Mesenchymal stem cell (in vitro differentiated cells and primary cell): ENCODE measurements around the gene HSD17B3.

Source experiments
- DNase-seq: peaks from one replicate; pipeline ENCODE4 v3.0.0-alpha.2; 2013
- H2AFZ ChIP-seq: one replicate; pipeline ENCODE4 v1.6.1; 2013; ENCODE audit warnings: low read depth, mild to moderate bottlenecking, control low read depth, inconsistent platforms, low read length, moderate library complexity
- H2AK5ac ChIP-seq: 2 replicates; pipeline ENCODE4 v1.6.1; 2013; ENCODE audit warnings: low read length, moderate library complexity, mild to moderate bottlenecking, inconsistent platforms; ENCODE audit not compliant: severe bottlenecking
- H2BK120ac ChIP-seq: one replicate; pipeline ENCODE4 v1.6.1; 2013; ENCODE audit warnings: low read depth, mild to moderate bottlenecking, inconsistent platforms, low read length, moderate library complexity
- H2BK12ac ChIP-seq, 2 experiments: one replicate each; pipeline ENCODE4 v1.6.1; 2013; ENCODE audit warnings: inconsistent platforms in 2 of 2, low read length in 2 of 2, mild to moderate bottlenecking in 2 of 2, moderate library complexity in 2 of 2, control low read depth in 1 of 2
- H2BK15ac ChIP-seq: one replicate; pipeline ENCODE4 v1.6.1; 2013; ENCODE audit warnings: mild to moderate bottlenecking, low read depth, inconsistent platforms; ENCODE audit not compliant: poor library complexity, severe bottlenecking
- H2BK5ac ChIP-seq: 2 replicates; pipeline ENCODE4 v1.6.1; 2013; ENCODE audit warnings: low read depth, mild to moderate bottlenecking, low read length, control low read depth, inconsistent platforms; ENCODE audit not compliant: poor library complexity, severe bottlenecking
- H3K14ac ChIP-seq, 2 experiments: one replicate each; pipeline ENCODE4 v1.6.1; 2013; ENCODE audit warnings: inconsistent platforms in 2 of 2, low read length in 2 of 2, control low read depth in 1 of 2, mild to moderate bottlenecking in 1 of 2, moderate library complexity in 1 of 2
- H3K18ac ChIP-seq, 2 experiments: one replicate each; pipeline ENCODE4 v1.6.1; 2013; ENCODE audit warnings: inconsistent platforms in 2 of 2, low read length in 2 of 2, control low read depth in 1 of 2, low read depth in 1 of 2, mild to moderate bottlenecking in 1 of 2
- H3K23ac ChIP-seq, 2 experiments: one replicate each; pipeline ENCODE4 v1.6.1; 2013; ENCODE audit warnings: inconsistent platforms in 2 of 2, low read length in 2 of 2, mild to moderate bottlenecking in 2 of 2, moderate library complexity in 2 of 2, control low read depth in 1 of 2
- H3K27ac ChIP-seq: 2 replicates; pipeline ENCODE4 v1.5.1; 2013; ENCODE audit warnings: mild to moderate bottlenecking, moderate library complexity, low read length, control low read depth, inconsistent platforms; ENCODE audit not compliant: poor library complexity, severe bottlenecking
- H3K27me3 ChIP-seq, 2 experiments: 2 replicates each; pipeline versions ENCODE4 v1.6.1 to v1.7.0; 2013; ENCODE audit warnings: low read length in 2 of 2, mild to moderate bottlenecking in 2 of 2, moderate library complexity in 2 of 2, control low read depth in 1 of 2, inconsistent platforms in 1 of 2; ENCODE audit not compliant: control insufficient read depth in 1 of 2, insufficient read depth in 1 of 2
- H3K36me3 ChIP-seq, 2 experiments: 2 replicates each; pipeline versions ENCODE4 v1.6.1 to v1.7.0; 2013; ENCODE audit warnings: low read length in 2 of 2, control low read depth in 1 of 2, inconsistent platforms in 1 of 2, low read depth in 1 of 2, mild to moderate bottlenecking in 1 of 2; ENCODE audit not compliant: insufficient read depth in 2 of 2, control insufficient read depth in 1 of 2
- H3K4ac ChIP-seq, 2 experiments: one replicate each; pipeline ENCODE4 v1.6.1; 2013; ENCODE audit warnings: inconsistent platforms in 2 of 2, low read length in 2 of 2, mild to moderate bottlenecking in 2 of 2, moderate library complexity in 2 of 2, control low read depth in 1 of 2, low read depth in 1 of 2
- H3K4me1 ChIP-seq: 2 replicates; pipeline ENCODE4 v1.6.1; 2013; ENCODE audit warnings: low read depth, low read length, control low read depth; ENCODE audit not compliant: control insufficient read depth, insufficient read depth
- H3K4me2 ChIP-seq: 2 replicates; pipeline ENCODE4 v1.6.1; 2013; ENCODE audit warnings: low read length, mild to moderate bottlenecking, inconsistent platforms; ENCODE audit not compliant: poor library complexity, severe bottlenecking
- H3K4me3 ChIP-seq, 2 experiments: 2 replicates each; pipeline versions ENCODE4 v1.5.1 to v1.7.0; 2013; ENCODE audit warnings: low read length in 2 of 2, mild to moderate bottlenecking in 2 of 2, control low read depth in 1 of 2, low read depth in 1 of 2; ENCODE audit not compliant: insufficient read depth in 1 of 2
- H3K79me1 ChIP-seq: replicated peaks from 2 replicates; pipeline ENCODE4 v1.6.1; 2013; ENCODE audit warnings: mild to moderate bottlenecking, control low read depth, low read length, inconsistent platforms; ENCODE audit not compliant: poor library complexity, severe bottlenecking
- H3K9ac ChIP-seq: 2 replicates; pipeline ENCODE4 v1.7.0; 2013; ENCODE audit warnings: mild to moderate bottlenecking, low read length, moderate library complexity
- H3K9me3 ChIP-seq: 2 replicates; pipeline ENCODE4 v1.7.0; 2013; ENCODE audit warnings: mild to moderate bottlenecking, low read length; ENCODE audit not compliant: control insufficient read depth
- H4K8ac ChIP-seq: one replicate; pipeline ENCODE4 v1.6.1; 2013; ENCODE audit warnings: inconsistent platforms, mild to moderate bottlenecking, low read length, moderate library complexity
- H4K91ac ChIP-seq: one replicate; pipeline ENCODE4 v1.6.1; 2013; ENCODE audit warnings: mild to moderate bottlenecking, low read length, inconsistent platforms
- WGBS: methylation state at CpG from one replicate; pipeline ENCODE4 v1.1.7; 2013; ENCODE audit warnings: mixed read lengths; 5-methylcytosine and 5-hydroxymethylcytosine counted together

The HSD17B3 gene

DNA sequence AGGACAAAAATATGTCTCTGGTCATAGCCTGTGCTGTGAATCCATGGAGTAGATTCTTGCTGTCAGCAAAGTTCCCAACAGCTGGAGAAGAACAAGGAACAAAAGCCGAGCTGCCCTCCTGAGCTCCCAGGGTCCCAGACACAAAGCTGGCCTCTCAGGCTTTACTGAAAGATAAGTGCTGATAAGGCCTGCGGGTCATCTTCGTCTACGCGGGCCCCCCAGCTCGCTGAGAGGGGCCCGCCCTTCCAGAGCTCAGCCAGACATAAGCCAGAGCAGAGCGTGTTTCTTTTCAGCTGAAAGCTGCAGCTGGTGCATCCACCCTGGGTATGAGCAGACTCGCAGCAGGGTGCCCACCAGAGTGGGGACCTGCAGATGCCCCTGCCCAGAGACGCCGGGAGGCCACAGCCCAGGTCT is 84.7 kb downstream of the HSD17B3 start:
- DNase-seq = peak; percentile 61
- Histone ChIP-seq H3K9ac (no peak overlapping the region), H3K36me3 (no peaks in the 10 kb centered on the region), H3K27me3 (peaks cover 35 to 40% of the 10 kb centered on the region in 2 experiments), H3K14ac (no peak overlapping the region), H3K4me2 (no peak overlapping the region), H3K4me3 (no peak overlapping the region), H3K18ac (peak overlapping the region; percentile 54 to 59), H2BK120ac (peak overlapping the region; percentile 90), H3K4me1 (peaks cover 9% of the 10 kb centered on the region), H2AFZ (no peak overlapping the region), H3K9me3 (no peaks in the 10 kb centered on the region), H4K8ac (no peak overlapping the region), H2BK12ac (peak overlapping the region in 1 of 2 experiments; percentile 52), H3K79me1 (no peaks in the 10 kb centered on the region), H2BK15ac (peak overlapping the region; percentile 48), H3K27ac (no peak overlapping the region), H3K4ac (no peak overlapping the region), H3K23ac (no peak overlapping the region), H2AK5ac (no peak overlapping the region), H2BK5ac (no peak overlapping the region), H4K91ac (no peak overlapping the region)
- 11% methylated on average over 11 of the region's 11 CpGs for WGBS

DNA sequence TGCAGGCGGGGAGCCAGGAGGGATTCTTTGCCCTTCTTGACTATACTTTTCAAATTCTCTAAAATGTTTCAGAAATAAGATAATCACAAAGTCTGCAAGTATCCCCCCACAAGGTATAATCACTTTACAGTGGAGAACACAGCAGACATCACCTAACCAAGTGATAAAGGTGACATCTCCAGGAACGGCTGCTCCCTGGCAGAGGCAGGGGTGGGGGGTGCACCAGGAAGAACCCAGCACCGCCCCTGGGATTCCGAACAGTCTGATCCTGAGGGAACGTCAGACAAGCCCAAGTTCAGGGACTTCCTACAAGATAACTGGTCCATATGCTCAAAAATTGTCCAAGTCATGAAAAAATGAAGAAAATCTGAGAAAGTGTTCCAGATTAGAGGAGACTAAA is 85.4 kb downstream of the HSD17B3 start:
- no peak overlapping the region for H3K23ac ChIP-seq
- H2BK12ac ChIP-seq = no peak overlapping the region
- H3K9me3 ChIP-seq = no peaks in the 10 kb centered on the region
- H2BK120ac ChIP-seq = no peak overlapping the region
- no peaks in the 10 kb centered on the region for H3K79me1 ChIP-seq
- H4K91ac ChIP-seq = no peak overlapping the region
- H3K18ac ChIP-seq = no peak overlapping the region
- no peak overlapping the region for H3K4me3 ChIP-seq
- 72% methylated on average over 5 of the region's 5 CpGs for WGBS
- no peak for DNase-seq
- no peak overlapping the region for H3K27ac ChIP-seq
- H3K4ac ChIP-seq = peak overlapping the region in 1 of 2 experiments; percentile 37
- H3K27me3 ChIP-seq = peaks cover 35 to 37% of the 10 kb centered on the region in 2 experiments
- H3K14ac ChIP-seq = no peak overlapping the region
- H3K4me2 ChIP-seq = no peak overlapping the region
- no peak overlapping the region for H2BK5ac ChIP-seq
- no peak overlapping the region for H4K8ac ChIP-seq
- no peak overlapping the region for H2AFZ ChIP-seq
- no peaks in the 10 kb centered on the region for H3K36me3 ChIP-seq
- no peak overlapping the region for H2AK5ac ChIP-seq
- no peak overlapping the region for H3K9ac ChIP-seq
- H2BK15ac ChIP-seq = no peak overlapping the region
- H3K4me1 ChIP-seq = peaks cover 9% of the 10 kb centered on the region

DNA sequence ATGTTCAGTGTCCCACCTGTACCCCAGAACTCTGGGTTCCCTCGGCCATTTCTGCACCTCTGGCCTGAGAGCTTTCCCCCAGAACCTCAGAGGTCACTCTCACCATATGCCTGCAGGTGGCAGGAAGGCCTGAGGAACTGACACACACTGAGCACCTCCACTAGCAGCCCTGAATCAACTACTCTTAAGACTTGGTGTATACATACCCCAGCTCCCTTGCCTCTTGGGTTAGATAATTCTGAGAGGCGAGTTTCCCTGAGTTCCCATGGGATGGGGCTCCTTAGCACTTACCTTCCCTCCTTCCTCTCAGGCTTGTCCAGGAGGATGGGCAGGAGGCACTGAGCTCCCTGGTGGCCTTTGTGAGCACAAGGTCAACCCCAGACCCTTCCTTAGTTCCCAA is 86.1 kb downstream of the HSD17B3 start:
- H2BK12ac ChIP-seq = peak overlapping the region in 1 of 2 experiments; percentile 90
- no peak overlapping the region for H3K27ac ChIP-seq
- H2BK120ac ChIP-seq = no peak overlapping the region
- WGBS = 93% methylated on average over 2 of the region's 2 CpGs
- peaks cover 37 to 42% of the 10 kb centered on the region in 2 experiments for H3K27me3 ChIP-seq
- no peak overlapping the region for H3K14ac ChIP-seq
- H3K9ac ChIP-seq = no peak overlapping the region
- no peak overlapping the region for H2BK15ac ChIP-seq
- no peaks in the 10 kb centered on the region for H3K79me1 ChIP-seq
- no peak overlapping the region for H3K4me3 ChIP-seq
- H3K4me2 ChIP-seq = no peak overlapping the region
- H3K4ac ChIP-seq = no peak overlapping the region
- peak overlapping the region in 1 of 2 experiments; percentile 68 for H3K18ac ChIP-seq
- peaks cover 9% of the 10 kb centered on the region for H3K4me1 ChIP-seq
- H2AFZ ChIP-seq = no peak overlapping the region
- no peak overlapping the region for H4K91ac ChIP-seq
- no peaks in the 10 kb centered on the region for H3K36me3 ChIP-seq
- no peaks in the 10 kb centered on the region for H3K9me3 ChIP-seq
- no peak overlapping the region for H2AK5ac ChIP-seq
- peak overlapping the region in 1 of 2 experiments; percentile 31 for H3K23ac ChIP-seq
- no peak for DNase-seq
- H4K8ac ChIP-seq = no peak overlapping the region
- H2BK5ac ChIP-seq = no peak overlapping the region

DNA sequence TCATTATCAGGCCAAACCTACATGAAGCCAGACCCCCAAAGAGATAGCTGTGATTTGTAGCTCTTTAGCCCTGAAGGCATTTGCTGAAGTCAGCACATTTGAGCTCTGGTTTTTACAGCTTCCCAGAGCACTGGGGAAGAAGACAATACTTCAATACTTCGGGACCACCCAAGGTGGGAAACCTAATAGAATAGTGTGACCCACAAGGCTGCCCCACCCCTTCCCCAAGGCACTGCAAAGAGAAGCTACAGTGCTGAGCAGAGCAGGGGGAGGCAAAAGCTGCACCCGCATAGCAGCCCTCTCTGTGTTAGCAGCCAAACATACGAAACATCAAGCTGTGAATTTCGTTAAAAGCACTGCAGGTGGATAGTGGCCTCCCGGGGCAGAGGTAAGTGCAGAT is 87.3 kb downstream of the HSD17B3 start:
- H4K91ac ChIP-seq = no peak overlapping the region
- H2BK5ac ChIP-seq = no peak overlapping the region
- H3K27ac ChIP-seq = no peak overlapping the region
- H2AK5ac ChIP-seq = no peak overlapping the region
- H3K18ac ChIP-seq = no peak overlapping the region
- no peak overlapping the region for H4K8ac ChIP-seq
- no peak overlapping the region for H3K4me3 ChIP-seq
- H3K9ac ChIP-seq = no peak overlapping the region
- H3K4me2 ChIP-seq = no peak overlapping the region
- H3K4ac ChIP-seq = no peak overlapping the region
- H3K9me3 ChIP-seq = no peaks in the 10 kb centered on the region
- no peak overlapping the region for H2AFZ ChIP-seq
- H3K36me3 ChIP-seq = no peaks in the 10 kb centered on the region
- peaks cover 9% of the 10 kb centered on the region for H3K4me1 ChIP-seq
- H2BK120ac ChIP-seq = no peak overlapping the region
- no peak overlapping the region for H3K14ac ChIP-seq
- H3K23ac ChIP-seq = no peak overlapping the region
- peaks cover 37 to 42% of the 10 kb centered on the region in 2 experiments for H3K27me3 ChIP-seq
- no peaks in the 10 kb centered on the region for H3K79me1 ChIP-seq
- H2BK15ac ChIP-seq = no peak overlapping the region
- no peak for DNase-seq
- H2BK12ac ChIP-seq = no peak overlapping the region
- 71% methylated on average over 5 of the region's 5 CpGs for WGBS
